ENCODE data around the gene MAP4K2. TPM values are rescaled to one million over a fixed set of nuclear protein-coding genes. Genes with fewer than 3 reads are reported as not detected.

Gene MAP4K2
- total and polyA plus RNA-seq, 9 of the 15 experiments (the other 6 are each of a cell fraction or from before 2014, with no cell fraction given), result 0.13 to 14.5 (median 7.3) TPM

DNA sequence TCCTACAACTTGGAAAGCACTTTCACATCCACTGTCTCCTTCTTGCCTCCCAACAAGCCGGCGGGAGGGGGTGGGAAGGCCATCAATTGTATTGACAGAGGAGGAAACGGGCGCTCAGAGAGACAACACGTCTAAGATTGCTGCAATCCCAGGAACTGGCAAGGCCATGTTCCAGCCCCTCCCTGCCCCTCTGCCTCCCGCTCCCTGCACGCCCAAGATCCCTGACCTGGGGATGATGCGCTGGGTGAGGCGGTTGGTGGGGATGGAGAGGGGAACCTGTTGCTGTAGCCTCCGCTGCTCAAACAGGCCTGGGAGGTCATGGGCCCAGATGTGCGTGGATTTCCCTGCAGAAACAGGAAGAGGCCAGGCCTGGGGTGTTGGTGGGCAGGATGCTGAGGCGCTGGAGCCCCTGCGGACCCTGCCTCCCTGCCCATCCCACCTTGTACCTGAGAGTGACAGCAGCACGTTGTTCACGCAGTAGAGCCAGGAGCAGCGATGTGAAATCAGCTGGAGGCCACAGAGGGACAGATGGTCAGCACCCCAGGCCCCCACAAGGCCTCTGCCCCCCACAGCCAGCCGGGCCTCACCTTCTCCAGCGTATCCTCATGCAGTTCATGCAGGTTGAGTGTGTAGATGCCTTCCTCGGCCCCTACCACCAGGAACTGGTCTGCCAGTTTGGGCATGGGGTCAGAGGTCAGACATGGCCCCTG, 6.8 kb downstream of the MAP4K2 start:
- no peaks in the 10 kb centered on the region for H3K9me1 ChIP-seq (ENCODE audit: control insufficient read depth, insufficient read depth, low read length)
- FAIRE-seq (no peak), DNase-seq (ENCODE audit: extremely low read depth in 1 of 4, low spot score in 3 of 4) (no peak), ATAC-seq (no peak)
- H3K4me2 ChIP-seq (ENCODE audit: insufficient read depth, low read length), result no peak overlapping the region
- H3K27ac ChIP-seq (ENCODE audit: extremely low read depth, low read depth, low read length), result no peak overlapping the region
- H3K4me3 ChIP-seq, result no peak overlapping the region
- no peaks in the 10 kb centered on the region for H3K79me2 ChIP-seq (ENCODE audit: control insufficient read depth, insufficient read depth, low read length)
- WGBS (ENCODE audit: insufficient coverage, low coverage, missing lambda C conversion rate), result 81% methylated on average over 15 of the region's 19 CpGs
- no peaks in the 10 kb centered on the region for H3K9me3 ChIP-seq (replicated peaks; ENCODE audit: control insufficient read depth, insufficient read depth, low read depth, low read length)
- H3K4me1 ChIP-seq (replicated peaks in 1 of 2; ENCODE audit: control insufficient read depth in 2 of 2, insufficient read depth in 2 of 2, low read length in 2 of 2), result peaks cover 10 to 50% of the 10 kb centered on the region in 2 experiments
- H3K9ac ChIP-seq (ENCODE audit: insufficient read depth in 1 of 2, low read depth in 2 of 2, low read length in 2 of 2), result no peak overlapping the region; a peak in 1 of 4 replicates
- H3K36me3 ChIP-seq (ENCODE audit: control insufficient read depth, insufficient read depth, low read length), result no peaks in the 10 kb centered on the region
- CTCF ChIA-PET (ENCODE audit: low intra/inter-chr PET ratio), result no interaction called here
- no peak overlapping the region for H2AFZ ChIP-seq (ENCODE audit: low read depth, low read length)
- H3K27me3 ChIP-seq (ENCODE audit: control insufficient read depth in 2 of 2, insufficient read depth in 2 of 2, low read length in 2 of 2), result no peaks in the 10 kb centered on the region
- no TSS peak for BruUV-seq (replicated peaks)
- in situ Hi-C loops (cut with MboI) (no loop called here), intact Hi-C loops (cut with micrococcal nuclease) (no loop called here)
- H4K20me1 ChIP-seq (replicated peaks; ENCODE audit: control insufficient read depth, insufficient read depth, low read length), result no peaks in the 10 kb centered on the region
- POLR2A ChIA-PET, result no interaction called here
- TF ChIP-seq RBFOX2 (IDR thresholded peaks at IDR 0.05; ENCODE audit: low read depth, low read length) (peak; percentile 37; the same call in 1 of the 2 replicates), NR2C1 (IDR thresholded peaks at IDR 0.05) (peak; percentile 33; the same call in 1 of the 2 replicates), NR2C1 (tag; IDR thresholded peaks at IDR 0.05) (no peak), MAFF (IDR thresholded peaks at IDR 0.05; ENCODE audit: low read length) (no peak), CHCHD3 (CRISPR knock-in tag; IDR thresholded peaks at IDR 0.05) (no peak), MTF1 (CRISPR knock-in tag; IDR thresholded peaks at IDR 0.05; ENCODE audit: borderline replicate concordance) (no peak), ATF6 (CRISPR knock-in tag; IDR thresholded peaks at IDR 0.05) (no peak), C11orf30 (IDR thresholded peaks at IDR 0.05; ENCODE audit: low read depth) (no peak), PTTG1 (tag; IDR thresholded peaks at IDR 0.05; ENCODE audit: low read depth) (no peak), FUS (optimal IDR thresholded peaks at IDR 0.05; ENCODE audit: low read depth, low read length) (no peak)

Measured in K562 (cell line).